Left lung (tissue), 10 donors: ENCODE data around the gene HNF4A. TPM values are rescaled to one million over a fixed set of nuclear protein-coding genes. Genes with fewer than 3 reads are reported as not detected.

Source experiments
- ATAC-seq: fragments of 200-7000 bp; cut with Tn5 transposase; one replicate; pipeline ENCODE4 v1.9.1; 2020; ENCODE audit warnings: moderate library complexity
- DNase-seq, 4 donors: peaks; one replicate each; pipeline ENCODE4 v3.0.0-alpha.2; 2013 to 2020
- H3K27ac ChIP-seq, 2 donors: fragments of 200-600 bp; sonication (generic) in 1 of 2; one replicate each; pipeline versions ENCODE4 v1.5.0 to v1.8.0; 2020 to 2021
- H3K27me3 ChIP-seq, 2 donors: fragments of 200-600 bp; sonication (generic) in 1 of 2; one replicate each; pipeline versions ENCODE4 v1.5.0 to v1.8.0; 2020 to 2021
- H3K36me3 ChIP-seq, 2 donors: fragments of 200-600 bp; sonication (generic) in 1 of 2; one replicate each; pipeline versions ENCODE4 v1.5.0 to v1.8.0; 2020 to 2021
- H3K4me1 ChIP-seq, 2 donors: fragments of 200-600 bp; one replicate each; pipeline ENCODE4 v1.8.0; 2021
- H3K4me3 ChIP-seq, 2 donors: fragments of 200-600 bp; sonication (generic) in 1 of 2; one replicate each; pipeline versions ENCODE4 v1.5.0 to v1.8.0; 2020 to 2021; ENCODE audit warnings: mild to moderate bottlenecking in 1 of 2
- H3K9me3 ChIP-seq, 2 donors: fragments of 200-600 bp; sonication (generic) in 1 of 2; one replicate each; pipeline versions ENCODE4 v1.5.0 to v1.8.0; 2020 to 2021
- intact Hi-C, 2 donors: fragments of 100-400 bp; cut with DNase I; formaldehyde crosslinking; loops; one replicate each; pipeline versions ENCODE4 v1.11.2 to v1.14.2; 2022
- polyA plus RNA-seq, 6 donors: library from polyadenylated mRNA; unstranded; fragments of 120-200 nt; gene quantifications; one replicate each; pipeline ENCODE4 v1.2.1, GENCODE V29; 2013; ENCODE audit not compliant: insufficient read length in 6 of 6
- total RNA-seq, 2 donors: library from RNA; stranded (reverse); fragmentation: NEBNext Ultra II Directional; extraction: Animal tissue kit (Norgen Biotek cat#: 25700); gene quantifications; one replicate each; pipeline ENCODE4 v1.2.1, GENCODE V29; 2021
- TF ChIP-seq, protein P1 (sequence below), 2 donors: fragments of 200-600 bp; sonication (generic) in 1 of 2; IDR thresholded peaks; one replicate each; pipeline versions ENCODE4 v1.5.0 to v1.8.0; 2021; ENCODE audit warnings: antibody characterized with exemption in 2 of 2
- donor health status: DM: no; HTN: yes; CAD: no.
- donor health status: DM: no; HTN: no; CAD: no.

The HNF4A gene
- total and polyA plus RNA-seq, 8 donors: 0.21 to 3.5 (median 0.96) TPM

DNA sequence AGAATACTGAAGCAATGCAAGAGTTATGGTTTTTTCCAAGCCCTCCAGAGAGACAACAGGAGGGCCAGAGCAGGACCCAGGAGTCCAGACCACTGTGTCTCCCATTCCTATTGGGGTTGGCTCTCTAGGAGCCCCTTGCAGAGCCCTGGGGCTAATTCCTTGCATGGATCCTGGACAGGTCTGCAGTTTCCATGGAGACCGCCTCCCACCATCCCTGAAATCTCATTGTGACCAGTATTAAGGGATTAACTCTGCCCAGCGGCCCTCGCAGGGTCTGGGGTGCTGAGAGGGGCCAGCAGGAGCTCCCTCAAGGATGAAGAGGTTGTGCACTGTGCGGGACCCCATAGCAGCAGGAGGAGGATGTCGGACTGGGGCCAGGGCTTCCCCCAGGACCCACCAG, 34.8 kb downstream of the HNF4A start:
- TF ChIP-seq, protein P1, sequence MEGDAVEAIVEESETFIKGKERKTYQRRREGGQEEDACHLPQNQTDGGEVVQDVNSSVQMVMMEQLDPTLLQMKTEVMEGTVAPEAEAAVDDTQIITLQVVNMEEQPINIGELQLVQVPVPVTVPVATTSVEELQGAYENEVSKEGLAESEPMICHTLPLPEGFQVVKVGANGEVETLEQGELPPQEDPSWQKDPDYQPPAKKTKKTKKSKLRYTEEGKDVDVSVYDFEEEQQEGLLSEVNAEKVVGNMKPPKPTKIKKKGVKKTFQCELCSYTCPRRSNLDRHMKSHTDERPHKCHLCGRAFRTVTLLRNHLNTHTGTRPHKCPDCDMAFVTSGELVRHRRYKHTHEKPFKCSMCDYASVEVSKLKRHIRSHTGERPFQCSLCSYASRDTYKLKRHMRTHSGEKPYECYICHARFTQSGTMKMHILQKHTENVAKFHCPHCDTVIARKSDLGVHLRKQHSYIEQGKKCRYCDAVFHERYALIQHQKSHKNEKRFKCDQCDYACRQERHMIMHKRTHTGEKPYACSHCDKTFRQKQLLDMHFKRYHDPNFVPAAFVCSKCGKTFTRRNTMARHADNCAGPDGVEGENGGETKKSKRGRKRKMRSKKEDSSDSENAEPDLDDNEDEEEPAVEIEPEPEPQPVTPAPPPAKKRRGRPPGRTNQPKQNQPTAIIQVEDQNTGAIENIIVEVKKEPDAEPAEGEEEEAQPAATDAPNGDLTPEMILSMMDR (IDR thresholded peaks at IDR 0.05): no peak
- Histone ChIP-seq H3K9me3 (no peaks in the 10 kb centered on the region), H3K4me3 (no peak overlapping the region), H3K36me3 (no peaks in the 10 kb centered on the region), H3K4me1 (peaks cover 0 to 5% of the 10 kb centered on the region in 2 donors), H3K27ac (no peak overlapping the region), H3K27me3 (peaks cover 0 to 34% of the 10 kb centered on the region in 2 donors)
- no peak for ATAC-seq
- intact Hi-C loops: no loop called here
- DNase-seq: no peak

GRCh38 chr20:44392088-44392775, 36.7 kb downstream of the HNF4A start:
- H3K27me3 ChIP-seq: peaks cover 0 to 27% of the 10 kb centered on the region in 2 donors
- H3K4me3 ChIP-seq: no peak overlapping the region
- no peaks in the 10 kb centered on the region for H3K9me3 ChIP-seq
- peaks cover 0 to 5% of the 10 kb centered on the region in 2 donors for H3K4me1 ChIP-seq
- DNase-seq (no peak), ATAC-seq (no peak)
- H3K36me3 ChIP-seq: no peaks in the 10 kb centered on the region
- intact Hi-C loops: no loop called here
- no peak overlapping the region for H3K27ac ChIP-seq
- TF ChIP-seq, protein P1 (IDR thresholded peaks at IDR 0.05): no peak

DNA sequence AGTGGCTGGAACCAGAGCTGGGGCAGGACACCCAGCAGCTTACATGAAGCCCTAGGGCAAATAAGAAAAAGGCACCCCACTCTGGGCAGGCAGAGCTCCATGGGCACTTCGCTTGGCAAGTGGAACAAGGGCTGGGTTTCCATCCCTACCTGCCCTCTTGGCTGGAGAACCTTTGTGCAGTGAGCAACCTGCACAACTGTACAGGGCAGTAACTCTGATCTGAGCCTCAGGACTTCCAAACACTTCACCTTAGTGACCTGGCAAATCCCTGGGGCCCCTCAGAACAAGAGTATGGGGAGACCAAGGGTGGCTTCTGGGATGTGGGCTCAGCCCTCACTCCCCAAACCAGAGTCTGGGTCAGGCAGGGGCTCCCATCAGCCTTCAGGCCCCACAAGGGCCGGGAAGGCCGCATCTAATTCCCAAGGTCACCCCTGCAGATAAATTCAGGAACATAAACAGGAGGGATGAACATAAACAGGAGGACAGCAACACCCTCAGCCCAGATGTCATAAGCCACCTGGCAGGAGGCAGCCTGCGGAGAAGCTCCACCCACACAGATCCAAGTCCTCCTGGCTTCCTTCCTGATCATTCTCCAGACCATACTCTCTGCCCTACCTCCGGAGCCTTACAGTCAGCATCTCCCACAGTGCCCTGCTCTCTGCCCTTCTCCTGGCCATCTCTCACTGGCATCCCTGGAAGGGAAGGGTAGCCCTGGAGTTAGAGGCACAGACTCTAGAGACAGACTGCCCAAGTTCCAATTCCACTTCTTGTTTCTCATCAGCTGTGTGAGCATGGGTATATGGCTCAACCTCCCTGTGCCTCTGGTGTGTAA, 37.5 kb downstream of the HNF4A start:
- Histone ChIP-seq H3K4me1 (peaks cover 0 to 5% of the 10 kb centered on the region in 2 donors), H3K9me3 (no peaks in the 10 kb centered on the region), H3K27me3 (peaks cover 0 to 20% of the 10 kb centered on the region in 2 donors), H3K27ac (no peak overlapping the region), H3K4me3 (no peak overlapping the region), H3K36me3 (no peaks in the 10 kb centered on the region)
- TF ChIP-seq, protein P1 (IDR thresholded peaks at IDR 0.05): no peak
- DNase-seq: no peak
- ATAC-seq: no peak
- intact Hi-C loops: no loop called here

GRCh38 chr20:44393608-44394451, 38.3 kb downstream of the HNF4A start:
- no peaks in the 10 kb centered on the region for H3K36me3 ChIP-seq
- TF ChIP-seq, protein P1 (IDR thresholded peaks at IDR 0.05): no peak
- intact Hi-C loops: no loop called here
- no peak for DNase-seq
- peaks cover 0 to 2% of the 10 kb centered on the region in 2 donors for H3K4me1 ChIP-seq
- no peak overlapping the region for H3K4me3 ChIP-seq
- H3K27me3 ChIP-seq: peaks cover 0 to 11% of the 10 kb centered on the region in 2 donors
- H3K9me3 ChIP-seq: no peaks in the 10 kb centered on the region
- ATAC-seq: no peak
- no peak overlapping the region for H3K27ac ChIP-seq

- TF ChIP-seq, protein P1 (IDR thresholded peaks at IDR 0.05): no peak
- ATAC-seq (no peak), DNase-seq (no peak)
- Histone ChIP-seq H3K36me3 (no peaks in the 10 kb centered on the region), H3K27ac (no peak overlapping the region), H3K4me1 (no peaks in the 10 kb centered on the region), H3K27me3 (peaks cover 0 to 6% of the 10 kb centered on the region in 2 donors), H3K4me3 (no peak overlapping the region), H3K9me3 (no peaks in the 10 kb centered on the region)
- intact Hi-C loops: no loop called here
Measured at GRCh38 chr20:44394452-44394701, 38.9 kb downstream of the HNF4A start.
